ENCODE measurements around the gene KNSTRN.

DNA sequence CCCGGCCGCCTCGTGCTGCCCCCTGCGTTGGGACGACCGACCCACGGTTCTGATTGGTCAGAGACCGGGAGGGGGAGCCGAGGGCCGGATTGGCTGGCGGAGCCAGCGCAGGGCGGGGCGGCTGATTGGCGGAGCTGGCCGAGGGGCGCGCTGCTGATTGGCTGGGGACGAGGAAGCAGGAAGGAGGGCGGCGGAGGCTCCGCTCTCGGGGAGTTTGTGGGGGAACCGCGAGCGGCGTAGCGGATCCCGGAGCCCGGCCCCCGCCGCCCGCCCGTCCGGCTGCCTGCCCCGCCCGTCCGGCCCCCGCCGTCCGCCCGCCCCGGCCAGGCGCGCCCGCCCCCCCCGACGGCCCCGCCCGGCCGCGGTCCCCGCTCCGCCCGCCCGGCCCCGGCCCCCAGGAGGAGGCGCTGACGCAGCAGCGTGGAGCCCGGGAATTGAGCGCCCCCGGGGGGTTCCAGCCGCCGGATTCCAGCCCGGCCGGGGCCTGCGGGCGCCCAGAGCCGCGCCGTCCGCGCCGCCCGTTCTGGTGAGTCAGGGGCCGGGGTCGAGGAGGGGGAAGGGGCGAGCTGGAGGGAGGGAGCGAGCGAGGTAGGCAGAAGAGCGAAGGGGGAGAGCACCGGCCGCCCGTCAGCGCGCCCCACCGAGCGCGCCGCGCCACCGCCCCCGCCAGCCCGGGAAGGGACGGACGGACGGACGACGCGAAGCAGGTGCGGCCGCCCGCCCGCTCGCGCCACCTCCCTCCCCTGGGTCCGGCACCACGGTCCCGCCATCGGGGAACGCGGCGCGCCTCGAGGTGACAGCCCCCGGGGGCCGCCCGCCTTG is 58.4 kb downstream of the KNSTRN start, which contains the start of gene BAHD1:
- peak; percentile 25 for TF ChIP-seq CTCF (IDR thresholded peaks at IDR 0.05)
- TF ChIP-seq EZH2 (IDR thresholded peaks at IDR 0.05): no peak
